ENCODE measurements around the gene SELENOP. TPM values are rescaled to one million over a fixed set of nuclear protein-coding genes. Genes with fewer than 3 reads are reported as not detected.

The SELENOP gene
- polyA plus RNA-seq, 1 donor: 2,350 TPM

DNA sequence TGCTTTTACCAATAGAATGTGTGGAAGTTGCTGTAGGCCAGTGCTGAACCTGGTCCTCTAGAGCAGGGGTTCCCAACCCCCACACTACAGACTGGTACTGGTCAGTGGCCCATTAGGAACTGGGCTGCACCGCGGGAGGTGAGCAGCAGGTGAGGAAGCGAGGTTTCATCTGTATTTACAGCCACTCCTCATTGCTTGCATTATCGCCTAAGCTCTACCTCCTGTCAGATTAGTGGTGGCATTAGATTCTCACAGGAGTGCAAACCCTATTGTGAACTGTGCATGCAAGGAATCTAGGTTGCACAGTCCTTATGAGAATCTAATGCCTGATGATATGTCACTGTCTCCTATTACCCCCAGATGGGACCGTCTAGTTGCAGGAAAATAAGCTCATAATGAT, 61.2 kb downstream of the SELENOP start:
- no CpG with 5 or more reads among the region's 5 CpGs for WGBS (ENCODE audit: insufficient coverage, low lambda C conversion rate)
- no peak overlapping the region for H3K4me3 ChIP-seq (ENCODE audit: low read length)

More for the DNA sequence above, 61.2 kb downstream of the SELENOP start:
- Histone ChIP-seq H3K9me3 (ENCODE audit: control insufficient read depth, low read depth, low read length) (no peaks in the 10 kb centered on the region), H3K36me3 (ENCODE audit: control insufficient read depth, insufficient read depth, low read length) (no peaks in the 10 kb centered on the region), H3K4me1 (ENCODE audit: control insufficient read depth, insufficient read depth, low read length) (no peaks in the 10 kb centered on the region), H3K27ac (ENCODE audit: low read length) (no peak overlapping the region), H3K27me3 (ENCODE audit: control insufficient read depth, insufficient read depth, low read length) (no peaks in the 10 kb centered on the region)
- DNase-seq: no peak

Other genes starting within 250 kb of the SELENOP start
- 30.3 TPM for gene CCDC152, start 55.1 kb downstream of the SELENOP start, polyA plus RNA-seq
- gene ANXA2R, start 228.4 kb upstream of the SELENOP start, polyA plus RNA-seq: 1.4 TPM

Measured in large intestine (tissue), 3 donors.